GM19328 (cell line): ENCODE results near the gene BCR.
"Not testable (repeated sequence)": the region's sequence is repeated elsewhere in the genome, so short reads cannot be mapped to it uniquely, and the experiment has no call there.

ENCODE experiments used
- ATAC-seq: cut with Tn5 transposase; IDR thresholded peaks from one replicate; pipeline ENCODE4 v1.9.1; 2021; ENCODE audit warnings: mild to moderate bottlenecking, moderate library complexity; ENCODE audit not compliant: unreplicated experiment

The BCR gene

DNA sequence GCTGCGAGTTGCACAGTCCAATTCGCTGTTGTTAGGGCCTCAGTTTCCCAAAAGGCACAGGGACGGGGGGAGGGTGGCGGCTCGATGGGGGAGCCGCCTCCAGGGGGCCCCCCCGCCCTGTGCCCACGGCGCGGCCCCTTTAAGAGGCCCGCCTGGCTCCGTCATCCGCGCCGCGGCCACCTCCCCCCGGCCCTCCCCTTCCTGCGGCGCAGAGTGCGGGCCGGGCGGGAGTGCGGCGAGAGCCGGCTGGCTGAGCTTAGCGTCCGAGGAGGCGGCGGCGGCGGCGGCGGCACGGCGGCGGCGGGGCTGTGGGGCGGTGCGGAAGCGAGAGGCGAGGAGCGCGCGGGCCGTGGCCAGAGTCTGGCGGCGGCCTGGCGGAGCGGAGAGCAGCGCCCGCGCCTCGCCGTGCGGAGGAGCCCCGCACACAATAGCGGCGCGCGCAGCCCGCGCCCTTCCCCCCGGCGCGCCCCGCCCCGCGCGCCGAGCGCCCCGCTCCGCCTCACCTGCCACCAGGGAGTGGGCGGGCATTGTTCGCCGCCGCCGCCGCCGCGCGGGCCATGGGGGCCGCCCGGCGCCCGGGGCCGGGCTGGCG lies at the start of gene BCR:
Gene BCR (plus strand): TSS at position 209 of the 592 bp plus-strand sequence. CDS start 452 bp downstream, outside the sequence.
- ATAC-seq = no peak

DNA sequence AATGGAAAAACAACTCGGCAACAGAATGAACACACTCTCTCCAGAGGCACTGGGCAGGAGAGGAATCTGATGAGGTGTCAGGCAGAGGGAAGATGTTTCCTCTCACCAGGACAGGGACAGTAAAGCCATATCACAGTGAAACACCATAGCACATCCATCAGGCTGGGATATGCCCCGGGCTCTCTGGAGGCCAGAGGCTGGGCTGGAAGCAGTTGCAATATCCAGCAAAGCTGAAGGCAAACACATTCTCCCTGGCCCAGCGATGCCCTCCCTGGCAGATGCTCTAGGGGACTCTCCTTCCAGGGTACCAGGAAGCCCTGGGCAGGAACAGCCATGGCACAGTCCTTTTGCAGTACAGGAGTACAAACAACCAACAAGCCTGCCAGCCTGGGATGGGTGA lies 49.6 kb upstream of the BCR start:
- no peak for ATAC-seq

DNA sequence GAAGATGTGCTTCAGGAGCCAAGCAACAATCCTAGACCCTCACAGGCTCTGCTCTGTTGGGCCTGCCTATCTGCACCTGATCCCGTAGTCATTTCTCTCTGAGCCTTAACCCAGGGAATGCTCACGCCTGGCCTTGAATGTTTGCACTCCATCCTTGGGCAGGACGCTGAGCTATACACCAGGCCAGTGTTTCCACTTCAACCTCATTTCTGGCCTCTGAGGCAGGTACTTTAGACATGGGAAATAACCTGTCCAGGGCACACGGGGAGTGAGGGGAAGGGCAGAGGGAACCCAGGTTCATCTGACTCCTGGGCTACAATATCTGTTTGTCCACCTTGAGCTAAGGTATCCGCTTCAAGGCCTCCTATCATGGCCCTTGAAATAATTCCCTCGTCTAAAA lies 48.4 kb upstream of the BCR start:
- no peak for ATAC-seq

DNA sequence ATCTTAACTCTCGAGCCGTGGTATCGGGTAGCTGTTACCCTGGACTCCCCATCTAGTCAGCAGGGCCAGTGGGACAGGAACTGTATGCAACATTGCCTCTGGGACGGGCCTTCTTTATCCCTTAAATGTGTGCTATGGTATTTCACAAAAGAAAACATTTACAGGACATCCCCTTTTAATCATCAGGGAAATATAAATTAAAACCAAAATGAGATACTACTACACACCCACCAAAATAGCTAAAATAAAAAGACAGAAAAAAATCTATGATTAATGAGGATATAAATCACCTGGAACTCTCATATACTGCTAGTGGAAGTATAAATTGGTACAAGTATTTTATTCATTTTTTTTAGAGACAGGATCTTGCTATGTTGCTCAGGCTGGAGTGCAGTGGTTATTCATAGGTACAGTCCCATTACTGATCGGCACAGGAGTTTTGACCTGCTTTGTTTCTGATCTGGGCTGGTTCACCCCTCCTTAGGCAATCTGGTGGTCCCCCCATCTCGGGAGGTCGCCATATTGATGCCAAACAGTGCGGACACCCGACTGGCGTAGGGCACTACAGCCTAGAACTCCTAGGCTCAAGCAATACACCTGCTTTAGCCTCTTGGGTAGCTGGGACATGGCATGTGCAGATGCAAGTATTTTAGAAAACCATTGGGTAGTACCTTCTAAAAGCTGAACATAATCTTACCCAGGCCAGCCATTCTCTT lies 47.8 kb upstream of the BCR start:
- ATAC-seq = no peak

DNA sequence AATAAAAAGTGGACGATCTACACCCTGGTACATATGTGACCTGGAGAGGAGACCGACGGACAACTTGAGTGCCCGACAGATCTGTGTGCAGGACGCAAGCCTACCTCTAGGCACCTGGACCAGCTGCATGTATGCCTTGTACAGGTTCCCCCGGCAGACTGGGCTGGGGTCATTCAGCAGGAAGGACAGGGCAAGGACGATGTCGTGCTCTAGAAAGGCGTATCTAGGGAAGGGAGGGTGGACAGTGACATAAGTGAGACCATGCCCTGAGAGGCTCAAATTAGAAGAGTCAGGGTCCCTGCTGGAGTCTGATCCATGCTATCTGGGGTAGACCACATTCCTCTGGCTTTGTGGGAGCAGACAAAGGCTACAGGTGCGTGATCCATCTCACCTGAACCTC lies 46.4 kb upstream of the BCR start:
- ATAC-seq = no peak

DNA sequence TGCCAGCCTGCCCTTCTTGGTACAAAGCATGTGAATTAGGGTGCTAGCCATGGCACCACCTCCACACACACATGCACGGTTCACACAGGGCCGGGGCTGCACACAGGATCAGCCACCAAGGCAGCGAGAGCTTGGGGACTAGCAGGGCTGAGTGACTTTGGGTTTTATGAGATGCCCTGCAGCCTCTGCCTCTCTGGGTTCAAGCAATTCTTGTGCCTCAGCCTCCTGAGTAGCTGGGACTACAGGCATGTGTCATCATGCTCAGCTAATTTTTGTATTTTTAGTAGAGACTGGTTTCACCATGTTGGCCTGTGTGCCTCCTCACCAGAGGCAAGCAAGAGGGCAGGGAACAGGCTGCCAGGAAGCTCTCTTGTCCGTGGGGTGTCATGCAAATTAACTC lies 43.3 kb upstream of the BCR start:
- ATAC-seq = not testable (repeated sequence)

DNA sequence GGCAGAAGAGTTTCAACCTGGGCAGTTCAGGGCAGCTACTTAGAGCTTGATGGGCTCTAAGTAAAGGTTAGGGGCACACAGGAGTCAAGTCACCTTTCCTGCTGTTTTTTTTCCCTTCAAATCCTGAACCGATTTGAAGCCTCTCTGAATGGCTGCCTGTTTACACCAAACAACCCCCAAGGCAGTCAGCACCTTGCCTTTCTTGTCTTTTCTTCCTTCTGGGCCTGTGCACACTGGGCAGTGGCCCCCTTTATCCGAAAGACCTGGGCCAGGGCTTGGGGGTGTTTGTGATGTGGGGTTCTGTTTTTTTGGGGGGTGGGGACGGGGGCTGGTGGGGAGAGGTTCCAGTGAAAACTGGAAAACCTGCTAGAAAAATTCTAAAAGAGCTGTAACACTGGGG lies 42.8 kb upstream of the BCR start:
- ATAC-seq = no peak

DNA sequence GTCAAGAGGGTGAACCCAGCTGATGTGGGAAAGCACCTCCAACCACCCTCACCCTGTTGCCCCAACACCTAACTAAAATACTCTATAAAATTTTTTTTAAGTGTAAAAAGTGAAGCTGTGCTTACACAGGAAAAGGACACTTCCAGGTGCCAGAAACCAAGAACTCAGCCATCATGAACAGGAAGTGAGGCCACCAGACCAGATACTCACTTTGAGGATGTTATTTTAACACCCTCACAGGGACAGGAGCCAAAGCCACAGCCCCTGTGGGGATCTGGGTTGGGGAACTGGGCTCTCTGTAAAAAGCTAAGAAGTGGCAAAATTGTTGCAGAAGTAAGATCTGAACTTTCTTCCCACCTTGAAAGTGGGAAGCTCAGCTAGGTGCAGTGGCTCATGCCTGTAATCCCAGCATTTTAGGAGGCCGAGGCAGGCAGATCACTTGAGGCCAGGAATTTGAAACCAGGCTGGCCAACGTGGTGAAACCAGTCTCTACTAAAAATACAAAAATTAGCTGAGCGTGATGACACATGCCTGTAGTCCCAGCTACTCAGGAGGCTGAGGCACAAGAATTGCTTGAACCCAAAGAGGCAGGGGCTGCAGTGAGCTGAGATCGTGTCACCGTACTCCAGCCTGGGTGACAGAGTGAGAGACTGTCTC lies 42.3 kb upstream of the BCR start:
- no peak for ATAC-seq

DNA sequence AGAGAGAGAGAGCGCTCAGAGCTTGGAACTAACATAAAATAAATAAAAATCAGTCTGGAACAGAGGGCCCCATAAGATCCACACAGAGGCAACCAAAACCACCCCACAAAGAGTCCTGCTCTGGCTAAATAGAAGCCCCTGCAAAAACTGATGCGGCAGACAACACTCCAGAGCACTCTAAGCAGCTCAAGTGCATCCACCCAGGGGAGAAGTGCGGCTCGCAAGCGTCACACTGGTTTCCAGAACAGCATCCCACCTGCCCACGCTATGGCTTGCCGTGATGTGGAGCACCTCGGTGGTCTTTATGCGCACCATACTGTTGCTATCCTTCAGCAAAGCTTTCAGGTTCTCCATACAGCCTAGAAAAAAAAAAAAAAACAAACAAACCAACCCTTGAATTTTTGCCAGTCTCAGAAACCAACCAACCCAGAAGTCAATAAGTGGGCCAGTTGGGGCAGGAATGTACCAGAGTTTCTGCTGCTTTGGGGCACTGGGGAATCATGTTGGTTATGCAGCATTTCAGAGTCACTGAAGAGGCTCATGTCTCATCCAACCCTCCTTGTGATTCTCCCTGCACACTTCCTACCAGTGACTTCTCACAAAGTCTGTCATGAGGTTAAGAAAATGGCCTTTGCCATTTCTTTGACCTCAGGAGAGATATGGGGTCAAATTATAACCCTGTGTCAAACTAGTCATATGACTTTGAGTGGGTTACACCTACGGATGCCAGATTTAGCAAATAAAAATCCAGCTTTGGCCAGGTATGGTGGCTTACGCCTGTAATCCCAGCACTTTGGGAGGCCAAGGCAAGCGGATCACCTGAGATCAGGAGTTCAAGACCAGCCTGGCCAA lies 41.5 kb upstream of the BCR start:
- no peak for ATAC-seq

DNA sequence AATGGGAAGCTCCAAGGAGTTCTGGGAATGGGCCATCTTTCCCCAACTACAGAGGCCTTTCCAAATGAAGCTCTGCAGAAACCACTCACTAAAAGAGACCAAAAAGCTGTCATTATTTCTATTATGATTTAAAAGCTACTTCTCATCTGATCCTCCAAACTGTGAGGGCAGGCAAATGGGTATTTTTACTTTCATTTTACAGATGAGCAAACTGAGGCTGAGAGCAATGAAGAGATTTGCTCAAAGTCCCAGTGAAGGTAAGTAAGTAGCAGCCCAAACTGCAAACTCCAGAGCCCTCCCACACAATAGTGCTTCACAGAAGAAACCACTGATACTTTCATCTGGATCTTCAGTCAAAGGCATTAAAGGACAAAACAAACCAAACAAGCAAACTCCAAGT lies 39.9 kb upstream of the BCR start:
- no peak for ATAC-seq

DNA sequence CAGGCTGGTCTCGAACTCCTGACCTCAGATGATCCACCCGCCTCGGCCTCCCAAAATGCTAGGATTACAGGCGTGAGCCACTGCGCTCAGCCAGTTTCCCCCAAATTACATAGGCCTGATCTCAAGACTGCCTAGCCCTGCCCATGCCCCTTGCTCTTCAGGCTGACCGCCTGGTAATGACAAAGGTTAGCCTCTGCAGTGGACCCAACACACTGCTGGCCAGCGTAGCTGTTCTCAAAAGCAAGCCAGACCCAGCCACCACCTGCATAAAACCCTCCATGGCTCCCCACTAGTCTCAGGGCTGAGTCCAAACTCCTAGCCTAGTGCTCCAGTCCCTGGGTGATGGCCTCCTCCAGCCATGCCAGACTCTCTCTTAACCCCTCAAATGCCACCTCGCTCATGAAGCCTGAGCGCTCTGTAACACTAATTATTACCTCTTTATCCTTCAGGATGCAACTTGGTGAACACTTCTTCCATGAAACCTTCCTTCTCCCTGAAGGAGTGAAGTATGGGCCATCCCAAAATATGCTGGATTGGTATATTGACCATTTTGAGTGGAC lies 37.7 kb upstream of the BCR start:
- no peak for ATAC-seq

DNA sequence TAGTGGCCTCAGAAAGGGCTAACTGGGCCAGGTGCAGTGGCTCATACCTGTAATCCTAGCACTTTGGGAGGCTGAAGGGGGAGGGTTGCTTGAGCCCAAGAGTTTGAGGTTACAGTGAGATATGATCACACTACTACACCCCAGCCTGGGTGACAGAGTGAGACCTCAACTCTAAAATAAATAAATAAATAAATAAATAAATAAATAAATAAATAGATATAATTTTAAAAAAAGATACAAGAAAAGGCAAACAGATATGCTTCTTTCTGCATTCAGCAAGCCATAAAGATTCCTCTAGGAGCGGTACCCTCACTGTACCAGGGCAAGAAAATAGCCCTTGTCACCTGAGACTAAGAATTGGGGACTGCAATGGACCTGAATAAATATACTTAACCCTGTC lies 37.2 kb upstream of the BCR start:
- ATAC-seq = no peak

DNA sequence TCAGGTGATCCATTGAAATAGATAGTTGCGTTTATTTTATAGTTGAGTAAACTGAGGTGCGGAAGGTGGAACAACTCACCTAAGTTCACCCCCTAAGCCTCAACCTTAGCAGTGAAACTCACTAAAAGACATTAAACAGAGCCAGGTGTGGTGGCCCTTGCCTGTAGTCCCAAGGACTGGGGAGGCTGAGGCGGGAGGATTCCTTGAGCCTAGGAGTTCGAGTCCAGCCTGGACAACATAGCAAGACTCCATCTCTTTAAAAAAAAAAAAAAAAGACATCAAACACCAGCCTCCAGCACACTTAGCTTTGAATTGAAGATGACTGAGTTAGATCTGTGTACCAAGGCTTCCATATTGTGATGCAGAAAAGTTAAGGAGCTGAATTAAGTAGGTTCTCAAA lies 35.9 kb upstream of the BCR start:
- no peak for ATAC-seq

DNA sequence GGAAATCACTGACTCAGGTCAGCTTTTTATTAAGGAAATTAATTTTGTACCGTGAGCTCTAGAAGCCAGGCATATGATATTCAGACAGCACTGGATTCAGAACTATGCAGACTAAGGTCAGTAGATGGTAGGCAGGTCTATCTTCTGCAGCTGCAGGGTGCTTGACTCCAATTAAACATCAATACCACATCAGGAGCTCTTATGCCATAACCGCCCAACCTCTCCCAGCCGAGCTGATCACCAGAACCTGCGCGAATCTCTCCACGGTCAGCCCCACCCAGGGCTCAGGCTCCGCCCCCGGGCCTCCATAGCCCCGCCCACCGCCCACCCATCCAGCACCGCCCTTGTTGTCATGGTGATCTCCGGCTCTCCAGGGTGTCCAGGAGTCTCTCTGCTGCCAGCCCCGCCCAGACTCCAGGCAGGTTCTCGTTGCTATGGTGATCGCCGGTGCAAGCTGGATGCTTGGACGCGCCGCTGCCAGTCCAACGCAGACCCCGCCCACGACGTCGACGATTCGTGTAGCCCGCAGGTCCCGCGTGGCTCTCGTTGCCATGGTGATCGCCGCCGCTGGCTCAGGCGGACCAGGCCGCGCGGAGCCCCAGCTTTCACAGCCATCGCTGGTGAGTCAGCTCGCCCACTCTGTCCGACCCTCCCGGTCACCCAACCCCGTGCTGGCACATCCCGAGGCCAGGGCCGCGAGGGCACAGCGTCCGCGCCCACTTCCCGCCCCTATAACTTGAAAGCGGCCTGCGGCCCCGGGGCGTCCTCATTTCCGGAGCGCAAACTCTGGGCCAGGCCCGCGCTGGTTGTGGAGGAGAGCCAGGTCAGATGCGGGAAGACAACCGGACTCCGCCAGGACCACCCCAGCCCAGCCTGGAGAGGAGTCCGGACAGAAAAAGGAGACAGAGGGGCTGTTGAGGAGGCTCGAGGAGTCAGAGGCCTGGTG lies 35.1 kb upstream of the BCR start, which contains the start of gene RAB36:
Gene RAB36 (plus strand): TSS at position 546 of the 946 bp plus-strand sequence. CDS start 1,140 bp downstream, outside the sequence.
- no peak for ATAC-seq

DNA sequence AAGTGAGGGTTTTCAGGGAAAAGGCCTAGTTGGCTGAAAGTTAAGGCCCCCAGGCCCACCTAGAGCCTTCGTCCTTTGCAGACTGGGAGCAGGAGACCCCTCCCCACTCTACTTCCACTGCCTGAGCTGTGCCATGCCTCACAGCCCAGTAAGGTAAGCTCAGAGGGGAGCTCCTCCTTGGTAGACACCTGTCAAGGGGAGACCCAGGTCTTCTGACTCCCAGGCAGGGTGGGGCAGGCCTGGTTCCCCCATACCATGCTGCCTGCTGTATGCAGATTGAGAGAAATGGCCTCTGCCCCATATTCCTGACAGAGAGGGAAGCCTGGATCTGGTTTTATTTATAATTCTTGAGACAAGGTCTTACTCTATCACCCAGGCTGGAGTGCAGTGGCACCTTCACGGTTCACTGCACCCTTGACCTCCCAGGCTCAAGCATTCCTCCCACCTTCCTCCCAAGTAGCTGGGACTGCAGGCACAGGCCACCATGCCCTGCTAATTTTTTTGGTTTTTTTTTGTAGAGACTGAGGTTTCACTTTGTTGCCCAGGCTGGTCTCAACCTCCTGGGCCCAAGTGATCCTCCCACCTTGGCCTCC lies 34.3 kb upstream of the BCR start:
- no peak for ATAC-seq

DNA sequence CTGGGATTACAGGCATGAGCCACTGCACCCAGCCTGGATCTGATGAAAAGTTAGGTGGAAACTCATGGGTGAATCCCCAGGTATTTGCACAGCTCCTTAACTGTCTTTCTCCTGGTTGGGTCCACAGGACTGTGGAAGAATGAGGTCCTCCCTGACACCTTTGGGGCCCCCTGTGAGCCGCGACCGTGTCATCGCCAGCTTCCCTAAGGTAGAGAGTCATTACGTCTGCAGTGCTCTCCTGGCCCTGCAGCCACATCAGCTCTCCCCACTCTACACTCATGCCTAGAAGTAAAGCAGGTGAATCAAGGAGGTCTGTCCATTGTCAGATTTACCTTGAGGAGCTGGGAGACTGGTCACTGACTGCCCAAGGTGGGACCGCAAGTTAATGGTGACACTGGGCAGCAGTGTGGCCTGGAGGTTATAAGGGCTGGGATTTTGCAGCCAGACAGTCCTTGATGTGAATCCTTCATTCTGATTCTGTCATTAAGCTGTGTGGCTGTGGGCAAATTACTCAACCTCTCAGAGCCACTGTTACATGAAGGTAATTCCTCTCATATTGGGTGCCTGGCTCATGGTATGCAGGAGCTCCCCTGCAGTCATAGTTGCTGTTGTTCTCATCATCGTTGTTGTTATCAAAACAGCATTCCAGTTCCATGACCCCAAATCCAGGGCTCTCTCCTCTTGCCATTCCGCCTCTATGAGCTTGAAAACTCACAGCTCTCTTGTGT lies 33.7 kb upstream of the BCR start:
- no peak for ATAC-seq

DNA sequence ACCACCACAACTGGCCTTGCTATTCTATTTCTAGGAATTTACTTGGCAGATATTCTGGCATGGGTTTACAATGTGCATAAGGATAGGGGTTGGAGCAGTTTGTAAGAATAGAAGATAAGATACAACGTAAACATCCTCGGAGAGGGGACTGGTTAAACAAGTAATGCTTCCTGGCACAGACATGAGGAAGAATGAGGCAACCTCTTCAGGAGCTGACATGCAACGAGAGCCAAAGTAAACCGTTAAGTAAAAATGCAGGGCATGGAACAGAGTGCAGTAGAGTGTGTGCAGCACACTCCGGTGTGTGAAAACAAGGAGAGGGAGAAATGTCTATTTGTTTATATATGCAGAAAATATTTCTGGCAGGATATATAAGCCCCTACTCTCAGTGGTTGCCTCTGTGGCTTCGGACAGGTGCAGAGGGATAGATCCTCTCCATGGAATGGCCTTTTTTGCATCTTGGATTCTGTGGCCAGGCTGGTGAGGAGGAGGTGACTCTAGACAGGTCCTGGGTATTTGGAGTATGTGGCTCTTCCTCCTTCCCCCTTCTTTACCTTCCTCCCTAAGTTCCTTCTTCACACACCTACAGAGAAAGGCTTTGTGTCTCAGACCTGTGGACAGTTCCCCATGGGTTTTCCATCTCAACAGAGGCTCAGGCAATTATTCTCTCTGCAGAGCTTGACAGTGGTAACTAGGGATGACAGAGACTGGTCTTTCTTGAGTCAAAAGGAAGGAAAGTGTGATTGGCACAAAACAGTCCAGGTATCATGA lies 32.5 kb upstream of the BCR start:
- ATAC-seq = no peak

DNA sequence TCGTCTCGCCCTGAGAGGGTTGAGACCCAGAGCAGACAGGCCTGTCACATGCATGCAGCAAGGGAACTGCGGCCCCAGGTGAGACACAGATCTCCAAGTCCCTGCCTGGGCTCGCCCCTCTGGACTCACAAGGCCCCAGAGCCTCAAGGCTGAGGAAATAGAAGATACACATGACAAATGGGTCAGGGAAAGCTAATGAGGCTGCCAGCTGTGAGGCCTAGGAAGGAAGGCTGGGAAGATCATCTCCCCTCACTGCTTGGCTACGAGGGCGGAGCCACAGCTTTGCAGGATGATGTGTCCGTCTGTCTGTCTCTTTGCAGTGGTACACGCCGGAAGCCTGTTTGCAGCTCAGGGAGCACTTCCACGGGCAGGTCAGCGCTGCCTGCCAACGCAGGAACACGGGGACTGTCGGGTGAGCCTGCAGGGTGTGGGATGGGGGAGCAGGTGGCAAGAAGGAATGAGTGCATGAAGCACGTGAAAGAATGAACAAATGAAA lies 30.5 kb upstream of the BCR start:
- ATAC-seq = no peak
